Right renal cortex interstitium (tissue), 3 donors: ENCODE results near the gene CD180. TPM values are rescaled to one million over a fixed set of nuclear protein-coding genes. Genes with fewer than 3 reads are reported as not detected.
"Not testable (repeated sequence)": the region's sequence is repeated elsewhere in the genome, so short reads cannot be mapped to it uniquely, and the experiment has no call there.

ENCODE experiments used
- DNase-seq, 3 donors: peaks; one replicate each; pipeline ENCODE4 v3.0.0-alpha.2; 2013; ENCODE audit warnings: low read depth in 3 of 3, low spot score in 2 of 3
- polyA plus RNA-seq, 3 donors: library from polyadenylated mRNA; unstranded; fragments of 120-200 nt; gene quantifications; one replicate each; pipeline ENCODE4 v1.2.1, GENCODE V29; 2013; ENCODE audit not compliant: insufficient read length in 3 of 3

Gene CD180
- polyA plus RNA-seq, 3 donors = 0.68 to 0.87 (median 0.78) TPM

- DNase-seq = no peak
Observed at GRCh38 chr5:67190861-67191260, 5.7 kb downstream of the CD180 start.

- DNase-seq = no peak
Observed at GRCh38 chr5:67190410-67190809, 6.2 kb downstream of the CD180 start.

DNA sequence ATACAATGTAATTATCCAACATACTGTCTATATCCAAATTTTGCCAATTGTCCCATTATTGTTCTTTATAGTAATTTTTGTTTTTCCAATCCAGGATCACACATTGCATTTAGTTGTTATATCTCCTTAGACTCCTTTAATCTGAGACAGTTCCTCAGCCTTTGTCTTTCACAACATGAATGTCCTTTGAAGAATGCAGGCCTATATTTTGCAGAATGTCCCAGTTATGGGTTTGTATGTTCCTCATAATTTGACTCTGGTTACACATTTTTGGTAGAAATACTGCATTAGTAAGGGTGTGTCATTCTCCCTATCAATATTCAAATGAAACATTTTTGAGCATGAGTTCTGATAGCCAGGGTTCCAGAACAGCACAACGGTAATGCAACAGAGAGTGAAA is 6.7 kb downstream of the CD180 start:
- DNase-seq = no peak

DNA sequence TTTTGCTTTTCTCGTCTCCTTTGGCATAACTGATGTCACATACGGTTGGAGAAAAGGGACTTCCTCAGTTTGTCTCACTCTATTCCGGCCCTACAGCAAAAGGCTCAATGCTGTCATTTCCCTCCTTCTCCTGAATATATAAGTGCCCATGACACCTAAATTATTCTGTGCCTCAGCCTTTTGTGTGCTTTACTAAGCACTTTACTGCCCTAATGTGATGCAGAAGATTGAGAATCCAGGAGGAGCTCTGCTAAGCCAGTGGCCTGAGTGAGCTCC is 7.6 kb downstream of the CD180 start:
- DNase-seq = no peak

- DNase-seq = no peak
Observed at GRCh38 chr5:67188274-67189078, 8.1 kb downstream of the CD180 start.

DNA sequence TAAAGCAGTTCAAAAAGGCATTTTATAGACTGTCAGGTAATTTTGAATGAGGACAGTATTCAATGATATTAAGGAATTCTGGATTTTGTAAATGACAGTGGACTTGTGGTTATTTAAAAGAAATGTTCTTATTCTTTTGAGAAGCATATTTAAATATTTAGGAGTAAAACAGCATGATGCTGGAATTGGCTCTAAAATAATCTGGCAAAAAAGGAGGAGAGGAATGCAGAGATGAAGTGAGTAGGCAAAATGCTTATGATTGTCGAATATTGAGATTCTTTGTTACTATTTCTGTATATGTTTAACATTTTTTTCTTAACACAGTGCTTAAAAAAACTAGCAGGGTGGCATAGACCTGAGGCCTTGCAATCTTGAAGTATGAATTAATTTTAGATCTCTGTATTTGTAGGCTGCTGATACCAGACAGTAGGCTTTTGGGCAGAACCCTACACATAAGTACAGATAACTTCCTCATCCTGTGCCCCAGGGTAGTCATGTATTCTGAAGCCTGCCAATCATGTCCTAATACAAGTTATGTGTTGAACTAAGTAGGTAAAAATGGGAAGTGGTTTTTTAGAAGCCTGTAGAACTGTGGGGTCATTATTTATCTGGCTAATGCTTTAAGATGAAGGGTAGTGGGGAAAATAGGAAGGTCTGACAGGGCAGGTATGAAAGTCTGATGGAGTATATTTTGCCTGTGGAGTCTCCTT is 9.4 kb downstream of the CD180 start:
- DNase-seq = no peak

DNA sequence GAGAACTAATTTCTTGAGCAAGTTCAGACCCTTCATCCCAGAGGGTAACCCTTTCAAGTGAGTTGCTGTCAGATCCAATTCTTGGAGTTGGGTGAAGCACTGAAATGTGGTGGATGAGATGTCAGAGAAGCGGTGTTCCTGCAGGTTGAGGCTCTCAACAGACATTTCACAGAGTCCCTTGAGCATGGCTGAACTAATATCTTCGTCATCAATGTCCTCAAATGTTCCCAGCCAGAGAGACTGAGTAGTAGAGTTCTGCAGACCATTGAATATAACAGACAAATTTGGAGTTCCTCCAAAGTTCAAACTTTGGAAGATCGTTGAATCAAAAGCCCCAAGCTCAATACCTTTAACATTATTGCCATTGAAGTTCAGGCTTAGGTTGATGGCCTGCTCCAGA is 12.7 kb downstream of the CD180 start:
- no peak for DNase-seq

GRCh38 chr5:67182301-67182790 is 14.3 kb downstream of the CD180 start:
- no peak for DNase-seq

DNA sequence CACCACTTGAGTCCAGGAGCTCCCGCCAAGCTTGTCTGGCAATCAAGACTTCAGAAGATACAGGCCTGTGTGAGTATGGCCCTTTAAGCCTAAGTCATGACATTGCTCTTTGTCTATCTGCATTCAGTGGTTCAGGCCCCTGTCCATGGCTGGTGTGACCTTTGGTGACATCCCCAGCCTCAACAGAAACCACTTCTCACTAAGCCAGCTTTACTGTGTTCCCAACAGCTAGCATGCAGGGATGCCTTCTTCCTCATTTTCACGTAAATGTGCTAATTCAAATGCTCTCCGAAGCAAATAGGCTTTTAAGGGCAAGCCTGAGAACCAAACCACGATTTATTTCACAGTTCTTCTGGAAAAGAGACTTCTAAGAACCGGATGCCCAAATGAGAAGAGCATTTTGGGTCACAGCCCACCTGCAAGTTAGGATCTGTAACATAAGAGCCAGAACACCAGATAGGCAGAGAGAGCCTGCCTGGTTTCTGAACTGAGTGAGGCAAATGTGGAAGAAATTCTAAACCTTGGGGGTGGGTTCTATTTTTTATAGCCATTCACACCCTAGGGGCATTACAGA is 14.9 kb downstream of the CD180 start:
- DNase-seq = no peak

DNA sequence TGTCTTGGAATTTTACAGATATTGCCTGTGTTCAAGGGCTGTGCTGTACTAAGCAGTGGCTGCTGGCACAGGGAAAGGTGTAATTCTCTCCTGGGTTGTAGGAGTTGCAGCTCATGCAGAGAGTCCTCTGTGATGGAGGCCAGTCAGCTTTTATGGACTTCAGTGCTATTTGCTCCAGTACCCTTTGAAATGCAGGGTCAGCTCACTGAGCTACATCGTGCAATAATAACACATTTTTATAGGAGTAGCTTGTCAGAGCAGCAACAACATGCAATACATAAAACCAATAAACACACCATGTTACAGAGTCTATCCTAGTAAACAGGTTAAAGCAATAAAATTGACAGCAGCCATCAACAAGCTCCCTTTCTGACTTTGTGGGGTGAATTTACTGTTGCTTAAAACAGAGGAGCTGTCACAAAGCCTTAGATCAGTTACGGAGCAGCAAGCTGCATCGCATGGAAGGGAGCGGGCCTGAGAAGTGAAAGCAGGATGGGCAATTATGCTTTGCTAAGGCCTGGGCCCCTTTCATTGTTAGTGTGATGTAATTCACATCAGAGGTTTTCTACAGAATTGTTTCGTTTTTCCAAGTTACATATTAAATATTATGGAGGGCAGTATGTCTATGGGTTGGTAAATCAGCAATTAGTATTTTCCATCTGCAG is 16.8 kb downstream of the CD180 start:
- DNase-seq = no peak

DNA sequence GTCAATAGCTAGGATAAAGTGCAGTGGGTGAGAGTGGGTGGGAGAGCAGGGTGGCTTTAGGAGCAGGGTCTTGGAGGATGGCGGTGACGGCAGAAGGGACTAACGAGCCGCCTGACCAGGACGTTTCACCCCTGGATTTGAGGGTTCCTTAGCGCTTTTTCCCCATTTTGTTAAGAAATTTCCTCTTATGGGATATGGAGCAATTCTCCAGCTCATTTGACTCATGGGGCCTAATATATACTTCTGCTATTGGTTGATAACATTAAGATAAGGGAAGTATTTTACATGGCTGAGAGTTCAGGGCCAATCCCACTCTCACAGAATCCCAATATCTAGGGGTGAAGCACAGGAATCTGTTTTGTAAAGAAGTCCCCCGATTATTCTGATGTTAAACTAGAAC is 17.6 kb downstream of the CD180 start:
- DNase-seq = no peak

- no peak for DNase-seq
Observed at GRCh38 chr5:67178085-67178484, 18.5 kb downstream of the CD180 start.

- DNase-seq = no peak
Observed at GRCh38 chr5:67176936-67177335, 19.7 kb downstream of the CD180 start.

DNA sequence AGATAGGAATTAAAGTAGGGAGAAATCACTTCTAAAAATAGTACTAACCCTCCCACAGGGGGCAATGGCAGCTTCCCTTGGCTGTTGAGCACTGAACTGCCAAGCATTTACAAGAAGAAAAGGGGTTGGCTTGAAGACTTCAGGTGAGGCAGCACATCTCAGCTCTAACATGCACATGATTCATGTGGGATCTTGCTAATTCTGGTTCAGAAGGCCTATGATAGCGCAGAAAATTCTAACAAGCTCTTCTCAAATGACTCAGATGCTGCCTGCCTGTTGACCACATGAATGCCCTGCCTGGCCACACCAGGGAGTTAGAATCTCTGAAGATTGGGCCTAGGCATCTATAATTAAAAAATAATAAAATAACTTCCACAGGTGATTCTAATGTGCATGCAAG is 22.6 kb downstream of the CD180 start:
- DNase-seq = no peak

DNA sequence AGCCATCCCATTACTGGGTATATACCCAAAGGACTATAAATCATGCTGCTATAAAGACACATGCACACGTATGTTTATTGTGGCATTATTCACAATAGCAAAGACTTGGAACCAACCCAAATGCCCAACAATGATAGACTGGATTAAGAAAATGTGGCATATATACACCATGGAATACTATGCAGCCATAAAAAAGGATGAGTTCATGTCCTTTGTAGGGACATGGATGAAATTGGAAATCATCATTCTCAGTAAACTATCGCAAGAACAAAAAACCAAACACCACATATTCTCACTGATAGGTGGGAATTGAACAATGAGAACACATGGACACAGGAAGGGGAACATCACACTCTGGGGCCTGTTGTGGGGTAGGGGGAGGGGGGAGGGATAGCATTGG is 23.2 kb downstream of the CD180 start:
- not testable (repeated sequence) for DNase-seq

DNA sequence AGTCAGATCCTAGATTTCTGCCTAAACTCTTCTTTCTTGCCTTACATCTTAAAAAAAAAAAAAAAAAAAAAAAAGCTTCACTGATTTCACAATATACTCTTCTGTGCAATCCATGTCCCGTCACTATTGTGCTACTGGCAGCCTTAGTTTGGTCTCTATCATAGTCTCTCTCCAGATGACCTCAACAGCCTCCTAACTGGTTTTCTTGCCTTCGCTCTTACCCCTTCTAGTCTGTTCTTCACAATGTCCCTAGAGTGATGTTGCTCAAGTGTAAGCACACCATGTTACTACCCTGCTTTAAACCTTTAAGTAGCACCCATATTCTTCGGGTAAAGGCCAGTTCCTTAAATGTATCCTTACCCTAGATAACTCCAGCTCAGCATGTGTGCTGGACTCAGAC is 25.8 kb downstream of the CD180 start:
- no peak for DNase-seq

DNA sequence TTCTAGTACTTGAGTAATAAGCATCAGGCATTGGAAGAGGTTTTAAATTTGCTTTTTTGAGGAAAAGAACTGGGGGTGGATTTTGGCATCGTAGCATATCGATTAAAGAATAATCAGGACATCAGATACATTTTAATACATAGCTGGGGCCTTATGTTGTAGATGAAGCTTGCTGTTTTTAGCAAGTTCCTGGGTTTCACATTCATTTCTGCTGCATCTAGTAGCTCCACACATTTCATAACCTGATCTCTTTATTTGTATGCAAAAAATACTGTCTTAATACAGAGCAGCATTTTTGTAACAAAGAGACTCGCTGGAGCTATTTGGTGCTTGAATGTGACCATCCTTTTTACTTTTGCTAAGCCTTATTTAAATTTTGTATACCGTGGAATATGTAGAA is 28.5 kb downstream of the CD180 start:
- DNase-seq = no peak

DNA sequence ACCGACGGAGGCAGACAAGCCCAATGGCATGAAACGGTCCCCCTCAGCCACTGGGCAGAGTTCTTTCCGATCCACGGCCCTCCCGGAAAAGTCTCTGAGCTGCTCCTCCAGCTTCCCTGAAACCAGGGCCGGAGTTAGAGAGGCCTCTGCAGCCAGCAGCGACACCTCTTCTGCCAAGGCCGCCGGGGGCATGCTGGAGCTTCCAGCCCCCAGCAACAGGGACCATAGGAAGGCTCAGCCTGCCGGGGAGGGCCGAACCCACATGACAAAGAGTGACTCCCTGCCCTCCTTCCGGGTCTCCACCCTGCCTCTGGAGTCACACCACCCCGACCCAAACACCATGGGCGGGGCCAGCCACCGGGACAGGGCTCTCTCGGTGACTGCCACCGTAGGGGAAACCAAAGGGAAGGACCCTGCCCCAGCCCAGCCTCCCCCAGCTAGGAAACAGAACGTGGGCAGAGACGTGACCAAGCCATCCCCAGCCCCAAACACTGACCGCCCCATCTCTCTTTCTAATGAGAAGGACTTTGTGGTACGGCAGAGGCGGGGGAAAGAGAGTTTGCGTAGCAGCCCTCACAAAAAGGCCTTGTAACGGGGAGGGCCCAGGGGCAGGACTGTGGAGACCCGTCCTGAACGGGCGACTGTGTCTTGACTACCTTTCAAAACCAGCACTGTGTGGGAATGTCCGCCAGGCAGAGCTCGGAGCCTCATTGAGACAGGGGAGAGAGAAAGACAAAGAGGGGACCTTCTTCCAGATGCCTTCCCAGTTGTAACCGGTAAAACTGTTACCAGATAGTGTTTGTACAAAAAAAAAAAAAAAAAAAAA is 29.9 kb downstream of the CD180 start:
- DNase-seq = no peak

DNA sequence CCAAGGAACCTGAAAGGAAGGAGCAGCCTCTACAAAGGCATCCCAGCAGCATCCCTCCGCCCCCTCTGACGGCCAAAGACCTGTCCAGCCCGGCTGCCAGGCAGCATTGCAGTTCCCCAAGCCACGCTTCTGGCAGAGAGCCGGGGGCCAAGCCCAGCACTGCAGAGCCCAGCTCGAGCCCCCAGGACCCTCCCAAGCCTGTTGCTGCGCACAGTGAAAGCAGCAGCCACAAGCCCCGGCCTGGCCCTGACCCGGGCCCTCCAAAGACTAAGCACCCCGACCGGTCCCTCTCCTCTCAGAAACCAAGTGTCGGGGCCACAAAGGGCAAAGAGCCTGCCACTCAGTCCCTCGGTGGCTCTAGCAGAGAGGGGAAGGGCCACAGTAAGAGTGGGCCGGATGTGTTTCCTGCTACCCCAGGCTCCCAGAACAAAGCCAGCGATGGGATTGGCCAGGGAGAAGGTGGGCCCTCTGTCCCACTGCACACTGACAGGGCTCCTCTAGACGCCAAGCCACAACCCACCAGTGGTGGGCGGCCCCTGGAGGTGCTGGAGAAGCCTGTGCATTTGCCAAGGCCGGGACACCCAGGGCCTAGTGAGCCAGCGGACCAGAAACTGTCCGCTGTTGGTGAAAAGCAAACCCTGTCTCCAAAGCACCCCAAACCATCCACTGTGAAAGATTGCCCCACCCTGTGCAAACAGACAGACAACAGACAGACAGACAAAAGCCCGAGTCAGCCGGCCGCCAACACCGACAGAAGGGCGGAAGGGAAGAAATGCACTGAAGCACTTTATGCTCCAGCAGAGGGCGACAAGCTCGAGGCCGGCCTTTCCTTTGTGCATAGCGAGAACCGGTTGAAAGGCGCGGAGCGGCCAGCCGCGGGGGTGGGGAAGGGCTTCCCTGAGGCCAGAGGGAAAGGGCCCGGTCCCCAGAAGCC is 30.8 kb downstream of the CD180 start:
- peak; percentile 52 to 80 (median 67) for DNase-seq
